NB4 (cell line): Measurements from ENCODE around the gene TBC1D17.

Source experiments
- MYC ChIP-seq: IDR thresholded peaks from 2 replicates; pipeline ENCODE4 v1.6.1; 2011; ENCODE audit warnings: low read depth, low read length
- POLR2A ChIP-seq: IDR thresholded peaks from 2 replicates; pipeline ENCODE4 v1.6.1; 2011; ENCODE audit warnings: mild to moderate bottlenecking; ENCODE audit not compliant: insufficient read length; ENCODE audit errors: extremely low read depth
- TF ChIP-seq, protein P1 (sequence below): IDR thresholded peaks from one replicate; pipeline ENCODE4 v1.5.1; 2012; ENCODE audit warnings: low read depth, low read length

DNA sequence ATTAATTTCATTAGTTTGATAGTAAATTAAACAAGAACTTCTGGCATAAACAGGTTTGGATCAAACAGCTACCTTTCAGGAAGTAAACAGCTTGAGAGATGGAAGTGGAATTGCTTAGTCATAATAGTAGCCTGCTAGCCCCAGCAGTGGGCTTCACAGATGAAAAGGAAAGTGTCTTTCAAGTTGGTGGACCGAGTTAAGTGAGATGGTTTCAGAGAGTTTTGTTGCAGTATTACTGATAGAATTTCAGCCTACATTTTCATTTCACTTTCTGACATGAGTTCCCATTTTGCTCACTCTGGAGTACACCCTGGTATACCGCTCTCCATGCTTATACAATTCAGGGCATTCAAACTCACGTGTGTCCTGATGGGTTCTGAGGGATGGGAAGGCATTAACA lies 28.6 kb upstream of the TBC1D17 start:
- TF ChIP-seq, protein P1, sequence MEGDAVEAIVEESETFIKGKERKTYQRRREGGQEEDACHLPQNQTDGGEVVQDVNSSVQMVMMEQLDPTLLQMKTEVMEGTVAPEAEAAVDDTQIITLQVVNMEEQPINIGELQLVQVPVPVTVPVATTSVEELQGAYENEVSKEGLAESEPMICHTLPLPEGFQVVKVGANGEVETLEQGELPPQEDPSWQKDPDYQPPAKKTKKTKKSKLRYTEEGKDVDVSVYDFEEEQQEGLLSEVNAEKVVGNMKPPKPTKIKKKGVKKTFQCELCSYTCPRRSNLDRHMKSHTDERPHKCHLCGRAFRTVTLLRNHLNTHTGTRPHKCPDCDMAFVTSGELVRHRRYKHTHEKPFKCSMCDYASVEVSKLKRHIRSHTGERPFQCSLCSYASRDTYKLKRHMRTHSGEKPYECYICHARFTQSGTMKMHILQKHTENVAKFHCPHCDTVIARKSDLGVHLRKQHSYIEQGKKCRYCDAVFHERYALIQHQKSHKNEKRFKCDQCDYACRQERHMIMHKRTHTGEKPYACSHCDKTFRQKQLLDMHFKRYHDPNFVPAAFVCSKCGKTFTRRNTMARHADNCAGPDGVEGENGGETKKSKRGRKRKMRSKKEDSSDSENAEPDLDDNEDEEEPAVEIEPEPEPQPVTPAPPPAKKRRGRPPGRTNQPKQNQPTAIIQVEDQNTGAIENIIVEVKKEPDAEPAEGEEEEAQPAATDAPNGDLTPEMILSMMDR, result no peak
- TF ChIP-seq POLR2A (no peak), MYC (no peak)
